Measurements from ENCODE around the gene KIRREL3.
A peak's percentile ranks its signal among the peaks of the same experiment; 100 is the strongest.

Gene KIRREL3

GRCh38 chr11:126920833-126921232 lies 79.7 kb downstream of the KIRREL3 start:
- no peaks in the 10 kb centered on the region; the same call in 1 of the 2 replicates for H3K27me3 ChIP-seq (replicated peaks; ENCODE audit: control insufficient read depth, insufficient read depth, low read length)
- no peaks in the 10 kb centered on the region for H3K36me3 ChIP-seq (ENCODE audit: control insufficient read depth, insufficient read depth, low read length)
- no peak for DNase-seq (ENCODE audit: extremely low read depth, insufficient read length)
- no peak overlapping the region for H3K4me3 ChIP-seq (replicated peaks; ENCODE audit: low read depth, low read length)
- TF ChIP-seq CTCF (IDR thresholded peaks at IDR 0.05; ENCODE audit: insufficient read depth, low read length, poor library complexity, severe bottlenecking): no peak

GRCh38 chr11:126919147-126919823 lies 81.3 kb downstream of the KIRREL3 start:
- DNase-seq (ENCODE audit: extremely low read depth, insufficient read length): peak; percentile 15
- no peak for TF ChIP-seq CTCF (IDR thresholded peaks at IDR 0.05; ENCODE audit: insufficient read depth, low read length, poor library complexity, severe bottlenecking)
- Histone ChIP-seq H3K27me3 (replicated peaks; ENCODE audit: control insufficient read depth, insufficient read depth, low read length) (no peaks in the 10 kb centered on the region), H3K4me3 (replicated peaks; ENCODE audit: low read depth, low read length) (no peak overlapping the region), H3K36me3 (ENCODE audit: control insufficient read depth, insufficient read depth, low read length) (no peaks in the 10 kb centered on the region)

- no peak for TF ChIP-seq CTCF (IDR thresholded peaks at IDR 0.05; ENCODE audit: insufficient read depth, low read length, poor library complexity, severe bottlenecking)
- DNase-seq (ENCODE audit: extremely low read depth, insufficient read length): no peak
- H3K4me3 ChIP-seq (replicated peaks; ENCODE audit: low read depth, low read length): no peak overlapping the region
- H3K36me3 ChIP-seq (ENCODE audit: control insufficient read depth, insufficient read depth, low read length): no peaks in the 10 kb centered on the region
- 0 out of 2 replicates have a peak, but pooled peaks cover 1% of the 10 kb centered on the region for H3K27me3 ChIP-seq (replicated peaks; ENCODE audit: control insufficient read depth, insufficient read depth, low read length)
Observed at GRCh38 chr11:126918556-126918955, 82.0 kb downstream of the KIRREL3 start.

- Histone ChIP-seq H3K27me3 (replicated peaks; ENCODE audit: control insufficient read depth, insufficient read depth, low read length) (peaks cover 3% of the 10 kb centered on the region; the same call in 1 of the 2 replicates), H3K4me3 (replicated peaks; ENCODE audit: low read depth, low read length) (no peak overlapping the region), H3K36me3 (ENCODE audit: control insufficient read depth, insufficient read depth, low read length) (no peaks in the 10 kb centered on the region)
- peak; percentile 32 for DNase-seq (ENCODE audit: extremely low read depth, insufficient read length)
- no peak for TF ChIP-seq CTCF (IDR thresholded peaks at IDR 0.05; ENCODE audit: insufficient read depth, low read length, poor library complexity, severe bottlenecking)
Observed at GRCh38 chr11:126917531-126918204, 82.9 kb downstream of the KIRREL3 start.

GRCh38 chr11:126915430-126915829 lies 85.1 kb downstream of the KIRREL3 start:
- no peak for TF ChIP-seq CTCF (IDR thresholded peaks at IDR 0.05; ENCODE audit: insufficient read depth, low read length, poor library complexity, severe bottlenecking)
- H3K36me3 ChIP-seq (ENCODE audit: control insufficient read depth, insufficient read depth, low read length): no peaks in the 10 kb centered on the region
- DNase-seq (ENCODE audit: extremely low read depth, insufficient read length): no peak

More at GRCh38 chr11:126915430-126915829, 85.1 kb downstream of the KIRREL3 start:
- Histone ChIP-seq H3K27me3 (replicated peaks; ENCODE audit: control insufficient read depth, insufficient read depth, low read length) (peaks cover 3% of the 10 kb centered on the region; the same call in 1 of the 2 replicates), H3K4me3 (replicated peaks; ENCODE audit: low read depth, low read length) (no peak overlapping the region)
